Endothelial cell of umbilical vein (primary cell): ENCODE data around the gene PCSK6. TPM values are rescaled to one million over a fixed set of nuclear protein-coding genes. Genes with fewer than 3 reads are reported as not detected.
"Not testable (repeated sequence)": the region's sequence is repeated elsewhere in the genome, so short reads cannot be mapped to it uniquely, and the experiment has no call there.

Source experiments
- BruUV-seq: library from RNA; stranded (reverse); fragments of 400-500 nt; replicated peaks from 2 replicates; lab custom pipeline; 2021; lab: Mats Ljungman, UMichigan
- CTCF ChIA-PET: fragments of 300-600, 350-600 bp; sonication (Branson Sonifier 250); formaldehyde crosslinking; loops from one replicate; lab custom pipeline; 2021; ENCODE audit warnings: antibody characterized with exemption, inconsistent platforms; lab: Charles Lee
- POLR2A ChIA-PET: fragments of 300-600, 350-600 bp; sonication (Branson Sonifier 250); formaldehyde crosslinking; loops from one replicate; lab custom pipeline; 2021; ENCODE audit warnings: antibody characterized with exemption, inconsistent platforms; lab: Charles Lee
- DNase-seq: peaks from one replicate; pipeline ENCODE4 v3.0.0-alpha.2; 2011; ENCODE audit warnings: low read depth, low spot score
- FAIRE-seq: peaks from 2 replicates; lab custom pipeline; 2011; peaks lifted over from hg19 to GRCh38; lab: Jason Lieb, UNC
- H2AFZ ChIP-seq: 2 replicates; pipeline ENCODE4 v1.6.0; 2012; ENCODE audit warnings: low read depth, low read length, control low read depth, inconsistent platforms
- H3K27ac ChIP-seq: 2 replicates; pipeline ENCODE4 v1.5.1; 2011; ENCODE audit warnings: low read depth, mild to moderate bottlenecking, control low read depth, low read length, moderate library complexity; ENCODE audit not compliant: insufficient read depth
- H3K27me3 ChIP-seq, 2 experiments: 2 replicates each; pipeline versions ENCODE4 v1.6.0 to v1.6.1; 2011; ENCODE audit warnings: low read length in 2 of 2, mixed read lengths in 1 of 2; ENCODE audit not compliant: control insufficient read depth in 2 of 2, insufficient read depth in 2 of 2
- H3K36me3 ChIP-seq, 2 experiments: 2 replicates in 1 of 2; 3 replicates in 1 of 2; pipeline ENCODE4 v1.5.1; 2011; ENCODE audit warnings: low read length in 2 of 2, mild to moderate bottlenecking in 1 of 2, moderate library complexity in 1 of 2; ENCODE audit not compliant: control insufficient read depth in 2 of 2, insufficient read depth in 2 of 2; ENCODE audit errors: extremely low read depth in 1 of 2
- H3K4me1 ChIP-seq: 3 replicates; pipeline ENCODE4 v1.5.1; 2011; ENCODE audit warnings: mild to moderate bottlenecking, low read length; ENCODE audit not compliant: control insufficient read depth, insufficient read depth; ENCODE audit errors: extremely low read depth
- H3K4me2 ChIP-seq: 2 replicates; pipeline ENCODE4 v1.6.1; 2011; ENCODE audit warnings: low read length, control low read depth, mixed read lengths; ENCODE audit not compliant: insufficient read depth
- H3K4me3 ChIP-seq, 3 experiments: fragments of 200-600 bp in 1 of 3; sonication (generic), shearing (Covaris generic) in 1 of 3; replicated peaks in 1 of 3; 2 replicates each; pipeline ENCODE4 v1.5.1; 2011 to 2016; ENCODE audit warnings: control low read depth in 3 of 3, low read length in 3 of 3, mild to moderate bottlenecking in 2 of 3, inconsistent platforms in 1 of 3, low read depth in 1 of 3, moderate library complexity in 1 of 3; ENCODE audit not compliant: insufficient read depth in 1 of 3
- H3K79me2 ChIP-seq: 2 replicates; pipeline ENCODE4 v1.6.0; 2012; ENCODE audit warnings: low read length, inconsistent platforms; ENCODE audit not compliant: control insufficient read depth, insufficient read depth
- H3K9ac ChIP-seq: replicated peaks from 2 replicates; pipeline ENCODE3; 2011; ENCODE audit warnings: low read length, control low read depth; ENCODE audit not compliant: insufficient read depth; ENCODE audit errors: extremely low read depth
- H3K9me1 ChIP-seq: replicated peaks from 3 replicates; pipeline ENCODE4 v1.6.0; 2011; ENCODE audit warnings: mild to moderate bottlenecking, low read length; ENCODE audit not compliant: control insufficient read depth, insufficient read depth; ENCODE audit errors: extremely low read depth
- H3K9me3 ChIP-seq: replicated peaks from 2 replicates; pipeline ENCODE4 v1.5.1; 2012; ENCODE audit warnings: low read length, inconsistent platforms; ENCODE audit not compliant: control insufficient read depth, insufficient read depth
- H4K20me1 ChIP-seq: replicated peaks from 2 replicates; pipeline ENCODE3; 2011; ENCODE audit warnings: mild to moderate bottlenecking, low read length; ENCODE audit not compliant: control insufficient read depth, insufficient read depth; ENCODE audit errors: extremely low read depth
- CTCF ChIP-seq, 2 donors: IDR thresholded peaks; 1 replicate in 1 of 2; 2 replicates in 1 of 2; pipeline ENCODE4 v1.5.1; 2011; ENCODE audit warnings: low read length in 2 of 2, mild to moderate bottlenecking in 2 of 2, moderate library complexity in 2 of 2, control low read depth in 1 of 2, inconsistent platforms in 1 of 2, low read depth in 1 of 2; ENCODE audit not compliant: insufficient read depth in 1 of 2; ENCODE audit errors: extremely low read depth in 1 of 2
- EZH2 ChIP-seq: IDR thresholded peaks from 2 replicates; pipeline ENCODE4 v1.6.1; 2012; ENCODE audit warnings: borderline replicate concordance, low read depth, mild to moderate bottlenecking, moderate library complexity, low read length, inconsistent platforms; ENCODE audit not compliant: severe bottlenecking
- JUN ChIP-seq: IDR thresholded peaks from 2 replicates; pipeline ENCODE4 v1.6.1; 2011; ENCODE audit warnings: borderline replicate concordance, low read depth; ENCODE audit not compliant: insufficient read length, insufficient read depth
- MYC ChIP-seq: IDR thresholded peaks from one replicate; pipeline ENCODE4 v1.6.1; 2011; ENCODE audit warnings: mild to moderate bottlenecking, low read depth, low read length
- dilution Hi-C: fragments of 300-500 bp; cut with MboI; formaldehyde crosslinking; loops from one replicate; pipeline ENCODE4 v1.15.0; 2019; ENCODE audit warnings: low sequenced_read_pairs; ENCODE audit not compliant: extremely low pct_ligation_motif_present
- intact Hi-C: fragments of 100-400 bp; cut with micrococcal nuclease; formaldehyde crosslinking; loops from one replicate; pipeline ENCODE4 v1.10.0; 2022
- polyA plus RNA-seq, 4 experiments: library from polyadenylated mRNA; depleted of rRNA in 3 of 4; stranded (reverse) in 3 of 4; unstranded in 1 of 4; fragments of >200 nt; gene quantifications; 2 replicates each; pipeline versions ENCODE4 v1.2.1 to v1.2.3, GENCODE V29; 2011 to 2012; ENCODE audit warnings: missing spikeins in 1 of 4
- total RNA-seq: library from RNA; stranded (reverse); gene quantifications from 2 replicates; pipeline ENCODE4 v1.2.3, GENCODE V29; 2021

The PCSK6 gene
- total and polyA plus RNA-seq, 2 donors (not counting 3 experiments of a cell fraction or from before 2014, with no cell fraction given): 0.18 to 0.69 TPM

- no peaks in the 10 kb centered on the region for H3K79me2 ChIP-seq
- no peaks in the 10 kb centered on the region for H3K9me1 ChIP-seq
- no peaks in the 10 kb centered on the region for H3K36me3 ChIP-seq
- H3K27ac ChIP-seq: no peak overlapping the region
- intact Hi-C loops (no loop called here), dilution Hi-C loops (no loop called here)
- ChIA-PET POLR2A (no interaction called here), CTCF (interaction anchor here (1.4 kb wide), 1 partner anchor 18 kb away, joined by 6 read pairs; no protein-coding TSS in a partner anchor)
- H3K4me3 ChIP-seq: no peak overlapping the region
- no peaks in the 10 kb centered on the region for H4K20me1 ChIP-seq
- TF ChIP-seq CTCF (IDR thresholded peaks at IDR 0.05; ENCODE audit: extremely low read depth in 1 of 2, insufficient read depth in 1 of 2, low read depth in 1 of 2, low read length in 2 of 2): no peak
- no peak for TF ChIP-seq JUN
- no peak for TF ChIP-seq EZH2
- TF ChIP-seq MYC: no peak
- no peak overlapping the region for H3K9ac ChIP-seq
- H3K9me3 ChIP-seq: no peaks in the 10 kb centered on the region
- H3K27me3 ChIP-seq: no peaks in the 10 kb centered on the region
- no peak overlapping the region for H2AFZ ChIP-seq
- H3K4me2 ChIP-seq: no peak overlapping the region
- H3K4me1 ChIP-seq: no peaks in the 10 kb centered on the region
- FAIRE-seq: no peak
- no peak for DNase-seq
- no TSS peak for BruUV-seq
Measured at GRCh38 chr15:101337976-101338375, 151.5 kb downstream of the PCSK6 start.

GRCh38 chr15:101333907-101334789 lies 155.4 kb downstream of the PCSK6 start:
- POLR2A ChIA-PET, H3K9ac ChIP-seq, BruUV-seq, intact Hi-C loops, H3K36me3 ChIP-seq, H3K4me1 ChIP-seq, H2AFZ ChIP-seq, H3K27me3 ChIP-seq, FAIRE-seq, CTCF ChIA-PET, H3K27ac ChIP-seq, H3K4me2 ChIP-seq, H4K20me1 ChIP-seq, H3K79me2 ChIP-seq, H3K9me1 ChIP-seq, dilution Hi-C loops, H3K4me3 ChIP-seq, H3K9me3 ChIP-seq, DNase-seq: not testable (repeated sequence)
